IPS-20b (cell line): ENCODE results near the gene FMNL1.

ENCODE experiments used
- H3K27ac ChIP-seq: one replicate; pipeline ENCODE4 v1.5.1; 2013; ENCODE audit warnings: low read length
- H3K27me3 ChIP-seq: 2 replicates; pipeline ENCODE4 v1.6.1; 2013; ENCODE audit warnings: mild to moderate bottlenecking, low read length, inconsistent platforms; ENCODE audit not compliant: insufficient read depth
- H3K36me3 ChIP-seq: 2 replicates; pipeline ENCODE4 v1.6.1; 2013; ENCODE audit warnings: low read depth, mild to moderate bottlenecking, inconsistent platforms, low read length, moderate library complexity; ENCODE audit not compliant: insufficient read depth
- H3K4me1 ChIP-seq: 2 replicates; pipeline ENCODE4 v1.6.1; 2013; ENCODE audit warnings: mild to moderate bottlenecking, control low read depth, inconsistent platforms, low read length, moderate library complexity; ENCODE audit not compliant: insufficient read depth
- H3K4me3 ChIP-seq: 2 replicates; pipeline ENCODE4 v1.5.1; 2013; ENCODE audit warnings: mild to moderate bottlenecking, low read length, inconsistent platforms
- H3K9ac ChIP-seq: 2 replicates; pipeline ENCODE4 v1.6.1; 2013; ENCODE audit warnings: low read depth, mild to moderate bottlenecking, inconsistent platforms, low read length, moderate library complexity
- H3K9me3 ChIP-seq: 2 replicates; pipeline ENCODE4 v1.6.1; 2013; ENCODE audit warnings: mild to moderate bottlenecking, low read depth, low read length, inconsistent platforms; ENCODE audit not compliant: insufficient read depth

The FMNL1 gene

GRCh38 chr17:45264988-45265387 is 43.3 kb downstream of the FMNL1 start:
- peaks cover 25% of the 10 kb centered on the region for H3K27me3 ChIP-seq
- H3K9ac ChIP-seq = no peak overlapping the region
- peaks cover 25% of the 10 kb centered on the region for H3K36me3 ChIP-seq
- H3K9me3 ChIP-seq = no peaks in the 10 kb centered on the region
- peaks cover 7% of the 10 kb centered on the region; the same call in 1 of the 2 replicates for H3K4me1 ChIP-seq
- no peak overlapping the region for H3K27ac ChIP-seq
- no peak overlapping the region for H3K4me3 ChIP-seq

GRCh38 chr17:45265821-45266220 is 44.1 kb downstream of the FMNL1 start:
- peaks cover 17% of the 10 kb centered on the region for H3K27me3 ChIP-seq
- H3K4me1 ChIP-seq = peaks cover 7% of the 10 kb centered on the region; the same call in 1 of the 2 replicates
- H3K9ac ChIP-seq = no peak overlapping the region
- no peak overlapping the region for H3K27ac ChIP-seq
- H3K9me3 ChIP-seq = no peaks in the 10 kb centered on the region
- H3K36me3 ChIP-seq = peaks cover 33% of the 10 kb centered on the region
- H3K4me3 ChIP-seq = no peak overlapping the region

GRCh38 chr17:45266372-45266926 is 44.8 kb downstream of the FMNL1 start:
- Histone ChIP-seq H3K27me3 (peaks cover 11% of the 10 kb centered on the region), H3K9ac (no peak overlapping the region), H3K4me3 (no peak overlapping the region), H3K9me3 (no peaks in the 10 kb centered on the region), H3K36me3 (peaks cover 33% of the 10 kb centered on the region), H3K27ac (no peak overlapping the region), H3K4me1 (peaks cover 4% of the 10 kb centered on the region; the same call in 1 of the 2 replicates)

- H3K36me3 ChIP-seq = peaks cover 33% of the 10 kb centered on the region
- no peak overlapping the region for H3K4me3 ChIP-seq
- no peak overlapping the region for H3K9ac ChIP-seq
- H3K27me3 ChIP-seq = peaks cover 4% of the 10 kb centered on the region; the same call in 1 of the 2 replicates
- no peaks in the 10 kb centered on the region for H3K9me3 ChIP-seq
- H3K27ac ChIP-seq = no peak overlapping the region
- H3K4me1 ChIP-seq = peaks cover under 1% of the 10 kb centered on the region; the same call in 1 of the 2 replicates
Measured at GRCh38 chr17:45267436-45268055, 45.9 kb downstream of the FMNL1 start.

- Histone ChIP-seq H3K4me3 (no peak overlapping the region), H3K27me3 (no peaks in the 10 kb centered on the region), H3K4me1 (no peaks in the 10 kb centered on the region), H3K36me3 (peaks cover 33% of the 10 kb centered on the region), H3K9ac (no peak overlapping the region), H3K9me3 (no peaks in the 10 kb centered on the region), H3K27ac (no peak overlapping the region)
Measured at GRCh38 chr17:45269912-45270311, 48.2 kb downstream of the FMNL1 start.

GRCh38 chr17:45270828-45271418 is 49.2 kb downstream of the FMNL1 start:
- H3K9me3 ChIP-seq = no peaks in the 10 kb centered on the region
- no peak overlapping the region for H3K27ac ChIP-seq
- H3K4me1 ChIP-seq = no peaks in the 10 kb centered on the region
- H3K36me3 ChIP-seq = peaks cover 33% of the 10 kb centered on the region
- H3K9ac ChIP-seq = no peak overlapping the region
- H3K4me3 ChIP-seq = no peak overlapping the region
- H3K27me3 ChIP-seq = no peaks in the 10 kb centered on the region

- Histone ChIP-seq H3K9me3 (no peaks in the 10 kb centered on the region), H3K9ac (no peak overlapping the region), H3K4me1 (no peaks in the 10 kb centered on the region), H3K27me3 (no peaks in the 10 kb centered on the region), H3K36me3 (peaks cover 33% of the 10 kb centered on the region), H3K4me3 (no peak overlapping the region), H3K27ac (no peak overlapping the region)
Measured at GRCh38 chr17:45271603-45272002, 49.9 kb downstream of the FMNL1 start.

- no peak overlapping the region for H3K4me3 ChIP-seq
- H3K4me1 ChIP-seq = no peaks in the 10 kb centered on the region; the same call in 1 of the 2 replicates
- no peak overlapping the region for H3K27ac ChIP-seq
- no peak overlapping the region for H3K9ac ChIP-seq
- peaks cover 22% of the 10 kb centered on the region for H3K36me3 ChIP-seq
- H3K9me3 ChIP-seq = no peaks in the 10 kb centered on the region
- no peaks in the 10 kb centered on the region for H3K27me3 ChIP-seq
Measured at GRCh38 chr17:45273551-45273957, 51.9 kb downstream of the FMNL1 start.

- no peak overlapping the region for H3K27ac ChIP-seq
- H3K9me3 ChIP-seq = no peaks in the 10 kb centered on the region
- H3K36me3 ChIP-seq = peaks cover 17% of the 10 kb centered on the region
- H3K4me3 ChIP-seq = no peak overlapping the region
- H3K4me1 ChIP-seq = no peaks in the 10 kb centered on the region; the same call in 1 of the 2 replicates
- no peak overlapping the region for H3K9ac ChIP-seq
- no peaks in the 10 kb centered on the region for H3K27me3 ChIP-seq
Measured at GRCh38 chr17:45274033-45274432, 52.3 kb downstream of the FMNL1 start.

GRCh38 chr17:45276031-45276430 is 54.3 kb downstream of the FMNL1 start:
- H3K27me3 ChIP-seq = no peaks in the 10 kb centered on the region
- H3K4me1 ChIP-seq = no peaks in the 10 kb centered on the region; the same call in 1 of the 2 replicates
- no peaks in the 10 kb centered on the region for H3K36me3 ChIP-seq
- no peak overlapping the region for H3K4me3 ChIP-seq
- no peak overlapping the region for H3K27ac ChIP-seq
- H3K9ac ChIP-seq = no peak overlapping the region
- H3K9me3 ChIP-seq = no peaks in the 10 kb centered on the region

- H3K27me3 ChIP-seq = no peaks in the 10 kb centered on the region
- no peaks in the 10 kb centered on the region for H3K36me3 ChIP-seq
- H3K4me3 ChIP-seq = no peak overlapping the region
- no peak overlapping the region for H3K27ac ChIP-seq
- H3K4me1 ChIP-seq = no peaks in the 10 kb centered on the region; the same call in 1 of the 2 replicates
- no peaks in the 10 kb centered on the region for H3K9me3 ChIP-seq
- H3K9ac ChIP-seq = no peak overlapping the region
Measured at GRCh38 chr17:45277216-45277849, 55.6 kb downstream of the FMNL1 start.
